ENCODE results near the gene RAB3C.

The RAB3C gene

GRCh38 chr5:58711965-58712364 lies 129.1 kb downstream of the RAB3C start:
- DNase-seq (ENCODE audit: extremely low spot score) = no peak
- POLR2A ChIA-PET = no interaction called here
- TF ChIP-seq FOXM1 (IDR thresholded peaks at IDR 0.05; ENCODE audit: borderline replicate concordance) = no peak
- no peak for TF ChIP-seq FOXA1 (IDR thresholded peaks at IDR 0.05)
- no peak for TF ChIP-seq ARNT (IDR thresholded peaks at IDR 0.05)
- TF ChIP-seq HDGF (IDR thresholded peaks at IDR 0.05; ENCODE audit: borderline replicate concordance) = no peak
- TF ChIP-seq LEF1 (IDR thresholded peaks at IDR 0.05; ENCODE audit: borderline replicate concordance) = no peak
- no peak for TF ChIP-seq PKNOX1 (IDR thresholded peaks at IDR 0.05)
- TF ChIP-seq ZNF384 (IDR thresholded peaks at IDR 0.05) = no peak
- TF ChIP-seq L3MBTL2 (conservative IDR thresholded peaks at IDR 0.05) = no peak
- no peak for TF ChIP-seq CTBP1 (IDR thresholded peaks at IDR 0.05; ENCODE audit: borderline replicate concordance)
- TF ChIP-seq SP1 (IDR thresholded peaks at IDR 0.05) = no peak
- TF ChIP-seq BHLHE40 (IDR thresholded peaks at IDR 0.05; ENCODE audit: borderline replicate concordance) = no peak
- no peak for TF ChIP-seq TARDBP (IDR thresholded peaks at IDR 0.05)
- TF ChIP-seq ELF4 (IDR thresholded peaks at IDR 0.05) = no peak
- TF ChIP-seq SUZ12 (IDR thresholded peaks at IDR 0.05) = no peak
- TF ChIP-seq FOXK2 (IDR thresholded peaks at IDR 0.05) = no peak
- TF ChIP-seq NFRKB (IDR thresholded peaks at IDR 0.05) = no peak
- CTCF ChIA-PET = no interaction called here

GRCh38 chr5:58714046-58714445 lies 131.2 kb downstream of the RAB3C start:
- DNase-seq (ENCODE audit: extremely low spot score) = no peak
- POLR2A ChIA-PET = no interaction called here
- CTCF ChIA-PET = no interaction called here
- no peak for TF ChIP-seq ZNF384 (IDR thresholded peaks at IDR 0.05)
- no peak for TF ChIP-seq HDGF (IDR thresholded peaks at IDR 0.05; ENCODE audit: borderline replicate concordance)
- TF ChIP-seq ELF4 (IDR thresholded peaks at IDR 0.05) = no peak

GRCh38 chr5:58715997-58716656 lies 133.3 kb downstream of the RAB3C start:
- no peak for TF ChIP-seq L3MBTL2 (conservative IDR thresholded peaks at IDR 0.05)
- no peak for TF ChIP-seq SP1 (IDR thresholded peaks at IDR 0.05)
- TF ChIP-seq ZNF384 (IDR thresholded peaks at IDR 0.05) = no peak
- no peak for TF ChIP-seq ARNT (IDR thresholded peaks at IDR 0.05)
- TF ChIP-seq FOXM1 (IDR thresholded peaks at IDR 0.05; ENCODE audit: borderline replicate concordance) = no peak
- TF ChIP-seq LEF1 (IDR thresholded peaks at IDR 0.05; ENCODE audit: borderline replicate concordance) = no peak
- no peak for TF ChIP-seq NFRKB (IDR thresholded peaks at IDR 0.05)
- no peak for TF ChIP-seq SUZ12 (IDR thresholded peaks at IDR 0.05)
- TF ChIP-seq FOXK2 (IDR thresholded peaks at IDR 0.05) = no peak
- no peak for TF ChIP-seq FOXA1 (IDR thresholded peaks at IDR 0.05)
- TF ChIP-seq ELF4 (IDR thresholded peaks at IDR 0.05) = no peak
- no peak for TF ChIP-seq CTBP1 (IDR thresholded peaks at IDR 0.05; ENCODE audit: borderline replicate concordance)
- no peak for TF ChIP-seq HDGF (IDR thresholded peaks at IDR 0.05; ENCODE audit: borderline replicate concordance)
- TF ChIP-seq PKNOX1 (IDR thresholded peaks at IDR 0.05) = no peak
- no peak for TF ChIP-seq TARDBP (IDR thresholded peaks at IDR 0.05)
- TF ChIP-seq BHLHE40 (IDR thresholded peaks at IDR 0.05; ENCODE audit: borderline replicate concordance) = no peak
- CTCF ChIA-PET = no interaction called here
- no peak for DNase-seq (ENCODE audit: extremely low spot score)
- POLR2A ChIA-PET = no interaction called here

- ChIA-PET POLR2A (no interaction called here), CTCF (no interaction called here)
- no peak for TF ChIP-seq ARNT (IDR thresholded peaks at IDR 0.05)
- TF ChIP-seq L3MBTL2 (conservative IDR thresholded peaks at IDR 0.05) = no peak
- DNase-seq (ENCODE audit: extremely low spot score) = no peak
Measured at GRCh38 chr5:58716713-58717112, 133.8 kb downstream of the RAB3C start.

DNA sequence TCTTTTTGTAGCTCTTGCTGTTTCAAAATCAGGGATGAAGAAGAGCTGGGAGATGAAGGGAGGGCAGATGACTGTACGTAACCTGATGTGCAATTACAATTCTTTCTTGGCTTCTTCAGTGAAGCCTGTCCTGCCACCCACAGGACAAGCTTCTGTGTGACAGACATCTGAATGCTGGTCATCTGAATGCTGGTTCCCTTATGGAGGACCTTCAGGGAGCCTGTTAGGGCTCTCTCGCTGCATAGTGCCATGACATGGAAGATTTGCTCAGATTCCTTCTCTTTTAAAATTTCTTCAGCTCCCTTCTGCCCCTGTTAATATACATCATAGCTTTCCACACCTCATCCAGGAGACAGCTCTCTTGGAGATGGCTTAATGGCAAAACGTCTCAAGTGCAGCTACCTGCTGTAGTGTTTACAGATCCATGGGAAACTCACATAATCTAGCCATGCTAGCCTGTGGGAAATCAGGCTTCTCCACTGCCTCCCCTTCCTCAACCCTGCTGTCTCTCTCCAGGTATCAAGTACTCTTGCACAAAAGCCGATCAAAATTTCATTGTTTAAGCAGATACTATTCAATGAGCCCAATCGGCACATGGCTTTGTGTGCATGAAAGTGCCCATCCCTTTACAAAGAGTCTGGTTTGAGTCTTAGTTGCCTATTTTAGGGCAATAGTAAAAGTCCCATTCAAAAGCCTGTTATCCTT lies 134.6 kb downstream of the RAB3C start:
- TF ChIP-seq L3MBTL2 (conservative IDR thresholded peaks at IDR 0.05) = no peak
- TF ChIP-seq FOXM1 (IDR thresholded peaks at IDR 0.05; ENCODE audit: borderline replicate concordance) = no peak
- no peak for TF ChIP-seq FOXK2 (IDR thresholded peaks at IDR 0.05)
- TF ChIP-seq TARDBP (IDR thresholded peaks at IDR 0.05) = no peak
- no peak for TF ChIP-seq LEF1 (IDR thresholded peaks at IDR 0.05; ENCODE audit: borderline replicate concordance)
- TF ChIP-seq CTBP1 (IDR thresholded peaks at IDR 0.05; ENCODE audit: borderline replicate concordance) = no peak
- TF ChIP-seq FOXA1 (IDR thresholded peaks at IDR 0.05) = no peak
- ChIA-PET CTCF (no interaction called here), POLR2A (no interaction called here)
- no peak for DNase-seq (ENCODE audit: extremely low spot score)

DNA sequence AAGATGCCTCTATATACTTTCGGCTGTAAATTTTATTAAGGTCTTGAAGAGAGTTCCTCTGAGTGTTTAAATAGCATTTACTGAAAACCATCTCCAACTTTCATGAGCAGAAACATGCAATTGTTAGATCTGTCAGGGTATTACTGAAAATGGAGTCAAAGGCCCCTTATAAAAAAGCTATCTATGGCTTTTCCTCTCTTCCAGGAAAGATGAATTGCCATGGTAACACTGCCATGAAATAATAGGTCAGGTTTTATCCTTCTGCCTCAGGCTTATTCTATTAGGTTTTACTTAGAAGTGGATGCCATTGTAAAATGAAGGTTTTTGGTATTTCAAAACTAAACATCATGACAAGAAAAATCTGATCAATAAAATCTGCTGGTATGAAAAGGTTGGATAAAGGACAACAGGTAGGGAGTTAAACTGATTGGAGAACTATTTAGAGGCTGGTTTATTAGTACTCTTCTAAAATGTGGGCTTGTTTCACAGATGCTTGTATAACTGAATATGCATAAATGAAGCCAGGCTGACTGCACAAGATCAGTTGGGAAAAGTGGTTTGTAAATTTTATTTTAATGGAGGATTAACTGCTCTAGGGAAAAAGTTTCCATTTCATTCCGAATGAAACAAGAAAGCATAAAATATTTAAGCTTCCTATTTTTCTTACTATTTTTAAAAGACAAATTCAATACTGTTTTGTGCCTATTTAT lies 135.5 kb downstream of the RAB3C start:
- TF ChIP-seq TARDBP (IDR thresholded peaks at IDR 0.05) = no peak
- TF ChIP-seq NFRKB (IDR thresholded peaks at IDR 0.05) = no peak
- TF ChIP-seq SUZ12 (IDR thresholded peaks at IDR 0.05) = no peak
- TF ChIP-seq BHLHE40 (IDR thresholded peaks at IDR 0.05; ENCODE audit: borderline replicate concordance) = no peak
- no peak for TF ChIP-seq ARNT (IDR thresholded peaks at IDR 0.05)
- TF ChIP-seq ZNF384 (IDR thresholded peaks at IDR 0.05) = no peak
- TF ChIP-seq ELF4 (IDR thresholded peaks at IDR 0.05) = no peak
- no peak for TF ChIP-seq FOXA1 (IDR thresholded peaks at IDR 0.05)
- no peak for TF ChIP-seq FOXM1 (IDR thresholded peaks at IDR 0.05; ENCODE audit: borderline replicate concordance)
- no peak for TF ChIP-seq FOXK2 (IDR thresholded peaks at IDR 0.05)
- no peak for TF ChIP-seq HDGF (IDR thresholded peaks at IDR 0.05; ENCODE audit: borderline replicate concordance)
- no peak for TF ChIP-seq L3MBTL2 (conservative IDR thresholded peaks at IDR 0.05)
- no peak for TF ChIP-seq SP1 (IDR thresholded peaks at IDR 0.05)
- no peak for TF ChIP-seq LEF1 (IDR thresholded peaks at IDR 0.05; ENCODE audit: borderline replicate concordance)
- POLR2A ChIA-PET = no interaction called here
- no peak for DNase-seq (ENCODE audit: extremely low spot score)
- CTCF ChIA-PET = no interaction called here

All from HEK293T (cell line).